ENCODE data around the gene SHQ1. TPM values are rescaled to one million over a fixed set of nuclear protein-coding genes. Genes with fewer than 3 reads are reported as not detected.

Gene SHQ1
- 11.5 and 22.3 TPM in 2 replicates for total RNA-seq (2014; rRNA removed; shearing (Covaris generic); ENCODE audit: low replicate concordance)

DNA sequence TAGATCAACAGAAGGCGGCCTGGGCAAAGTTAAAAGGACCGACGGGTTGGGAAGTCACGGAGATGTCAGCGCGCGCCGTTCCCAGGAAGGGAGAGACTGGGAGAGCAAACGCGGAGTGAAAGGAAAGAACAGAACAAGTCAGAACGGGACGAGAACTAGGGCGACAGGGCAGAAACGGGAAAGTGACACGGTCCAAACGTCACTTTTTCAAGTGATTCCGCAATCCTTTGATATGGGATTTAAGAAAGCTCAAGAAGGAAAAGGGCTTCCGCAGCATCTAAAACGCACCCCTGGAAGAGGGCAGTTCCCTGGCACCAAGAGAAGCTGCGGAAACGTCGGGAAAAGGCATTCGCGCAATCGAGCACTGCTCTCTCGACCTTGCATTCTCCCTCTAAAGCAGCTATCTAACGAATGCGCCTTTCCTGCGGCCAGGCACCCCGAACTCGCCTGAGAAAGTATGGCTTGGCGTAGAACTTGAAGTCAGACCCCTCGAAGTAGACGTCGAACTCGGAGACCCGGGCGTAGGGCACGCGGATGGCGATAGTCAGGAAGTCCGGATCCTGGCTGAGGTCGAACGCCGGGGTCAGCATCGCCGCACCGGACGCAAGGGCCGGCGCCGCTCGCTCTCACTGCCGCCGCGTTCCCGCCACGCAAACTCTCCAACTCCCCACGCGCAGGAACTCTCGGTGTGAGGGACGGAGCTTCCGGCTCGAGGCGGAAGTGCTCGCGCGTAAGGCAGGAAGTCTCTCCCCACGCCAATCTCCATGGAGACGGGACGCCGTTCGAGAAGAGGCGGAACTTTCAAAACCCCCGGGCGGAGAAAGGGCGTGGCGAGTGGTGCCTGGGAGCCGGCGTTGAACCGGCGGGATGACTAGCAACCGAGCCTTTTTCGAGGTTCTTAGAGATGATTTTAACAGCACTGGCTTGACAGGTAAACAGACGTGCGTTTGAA is at the start of gene SHQ1:
SHQ1 (minus strand) TSS at position 695 of the 952 bp plus-strand sequence; CDS start at position 590, 105 bp downstream.
- no peak within 1 kb of the TSS for H3K27ac ChIP-seq (ENCODE audit: low read length)
- H3K9ac ChIP-seq (ENCODE audit: low read length): peak within 1 kb of the TSS; percentile 76
- peaks cover 42% of the 10 kb centered on the region for H3K4me1 ChIP-seq (ENCODE audit: low read length)
- H3K4me2 ChIP-seq (ENCODE audit: low read depth, low read length, poor library complexity, severe bottlenecking): peak within 1 kb of the TSS; percentile 88
- H3K4me3 ChIP-seq (ENCODE audit: low read length): peak within 1 kb of the TSS; percentile 74
- H3K79me2 ChIP-seq (ENCODE audit: low read length): peaks cover 51% of the 10 kb centered on the region
- peaks cover 4% of the 10 kb centered on the region; the same call in 1 of the 2 replicates for H3K36me3 ChIP-seq (ENCODE audit: insufficient read depth, low read length)
- DNase-seq: peak; percentile 98
- peak within 1 kb of the TSS; percentile 72 for H2AFZ ChIP-seq (ENCODE audit: low read length)
- H3K27me3 ChIP-seq (ENCODE audit: low read length): no peaks in the 10 kb centered on the region
- no peaks in the 10 kb centered on the region for H3K9me3 ChIP-seq (ENCODE audit: low read length)
- no peaks in the 10 kb centered on the region for H4K20me1 ChIP-seq (ENCODE audit: insufficient read depth, low read depth, low read length)
- H3K9me2 ChIP-seq (replicated peaks; ENCODE audit: insufficient read depth, low read length): no peaks in the 10 kb centered on the region

DNA sequence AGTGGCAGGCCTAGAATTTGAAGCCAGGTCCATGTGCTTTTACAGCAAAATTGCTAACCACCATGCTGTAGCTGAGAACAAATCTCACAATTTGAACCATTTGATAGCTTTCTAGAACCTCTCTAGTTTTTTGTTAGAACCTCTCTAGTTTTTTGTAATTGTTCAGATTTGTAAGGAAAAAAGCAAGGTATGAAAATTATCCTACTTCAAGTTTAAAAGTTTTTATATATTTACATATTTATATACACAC is 49.4 kb upstream of the SHQ1 start:
- H3K9ac ChIP-seq (ENCODE audit: low read length): no peak overlapping the region
- no peaks in the 10 kb centered on the region for H3K79me2 ChIP-seq (ENCODE audit: low read length)
- no peak overlapping the region for H3K27ac ChIP-seq (ENCODE audit: low read length)
- H3K9me2 ChIP-seq (replicated peaks; ENCODE audit: insufficient read depth, low read length): no peaks in the 10 kb centered on the region
- H4K20me1 ChIP-seq (ENCODE audit: insufficient read depth, low read depth, low read length): no peaks in the 10 kb centered on the region
- no peaks in the 10 kb centered on the region for H3K27me3 ChIP-seq (ENCODE audit: low read length)
- H3K9me3 ChIP-seq (ENCODE audit: low read length): no peaks in the 10 kb centered on the region
- peaks cover 7% of the 10 kb centered on the region for H3K4me1 ChIP-seq (ENCODE audit: low read length)
- H3K4me2 ChIP-seq (ENCODE audit: low read depth, low read length, poor library complexity, severe bottlenecking): no peak overlapping the region
- no peak for DNase-seq
- no peak overlapping the region for H2AFZ ChIP-seq (ENCODE audit: low read length)
- H3K36me3 ChIP-seq (ENCODE audit: insufficient read depth, low read length): no peaks in the 10 kb centered on the region
- H3K4me3 ChIP-seq (ENCODE audit: low read length): no peak overlapping the region

DNA sequence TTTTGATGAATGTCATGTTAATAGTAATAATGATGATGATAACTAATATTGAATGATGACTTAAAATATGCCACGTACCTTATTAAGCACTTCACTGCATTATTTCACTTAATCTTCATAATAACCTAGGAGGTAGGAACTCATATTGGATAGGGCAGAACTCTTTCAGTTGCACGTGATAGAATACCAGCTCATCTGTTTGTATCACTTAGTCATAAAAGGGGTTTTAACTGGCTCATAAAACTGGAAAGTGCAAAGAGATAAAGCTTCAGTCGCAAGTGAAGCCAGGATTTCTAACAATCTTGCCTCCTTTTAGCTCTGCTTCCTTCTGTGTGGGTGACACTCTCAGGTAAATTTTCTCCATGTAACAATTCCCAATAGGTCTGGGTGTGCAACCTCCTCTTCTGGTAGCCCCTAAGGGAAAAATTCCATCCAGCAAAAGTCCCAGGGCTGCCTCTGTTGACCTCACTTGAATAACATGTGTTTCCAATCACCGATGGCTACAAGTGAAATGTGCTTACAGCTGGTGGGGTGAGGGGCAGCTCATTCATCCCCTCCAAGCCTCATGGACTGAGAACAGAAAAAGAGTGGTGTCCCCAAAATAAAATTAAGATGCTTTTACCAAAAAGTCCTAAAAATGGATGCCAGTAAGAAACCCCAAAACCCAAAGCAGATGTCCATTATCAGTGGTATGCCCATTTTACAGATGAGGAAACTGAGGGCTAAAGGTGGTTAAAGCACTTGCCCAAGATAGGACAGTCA is 48.9 kb upstream of the SHQ1 start:
- Histone ChIP-seq H2AFZ (ENCODE audit: low read length) (no peak overlapping the region), H3K36me3 (ENCODE audit: insufficient read depth, low read length) (no peaks in the 10 kb centered on the region), H3K9ac (ENCODE audit: low read length) (no peak overlapping the region), H3K27ac (ENCODE audit: low read length) (no peak overlapping the region), H4K20me1 (ENCODE audit: insufficient read depth, low read depth, low read length) (no peaks in the 10 kb centered on the region), H3K9me2 (replicated peaks; ENCODE audit: insufficient read depth, low read length) (no peaks in the 10 kb centered on the region), H3K9me3 (ENCODE audit: low read length) (no peaks in the 10 kb centered on the region), H3K4me2 (ENCODE audit: low read depth, low read length, poor library complexity, severe bottlenecking) (no peak overlapping the region), H3K4me3 (ENCODE audit: low read length) (no peak overlapping the region), H3K79me2 (ENCODE audit: low read length) (no peaks in the 10 kb centered on the region), H3K27me3 (ENCODE audit: low read length) (no peaks in the 10 kb centered on the region), H3K4me1 (ENCODE audit: low read length) (peaks cover 7% of the 10 kb centered on the region)
- DNase-seq: no peak

DNA sequence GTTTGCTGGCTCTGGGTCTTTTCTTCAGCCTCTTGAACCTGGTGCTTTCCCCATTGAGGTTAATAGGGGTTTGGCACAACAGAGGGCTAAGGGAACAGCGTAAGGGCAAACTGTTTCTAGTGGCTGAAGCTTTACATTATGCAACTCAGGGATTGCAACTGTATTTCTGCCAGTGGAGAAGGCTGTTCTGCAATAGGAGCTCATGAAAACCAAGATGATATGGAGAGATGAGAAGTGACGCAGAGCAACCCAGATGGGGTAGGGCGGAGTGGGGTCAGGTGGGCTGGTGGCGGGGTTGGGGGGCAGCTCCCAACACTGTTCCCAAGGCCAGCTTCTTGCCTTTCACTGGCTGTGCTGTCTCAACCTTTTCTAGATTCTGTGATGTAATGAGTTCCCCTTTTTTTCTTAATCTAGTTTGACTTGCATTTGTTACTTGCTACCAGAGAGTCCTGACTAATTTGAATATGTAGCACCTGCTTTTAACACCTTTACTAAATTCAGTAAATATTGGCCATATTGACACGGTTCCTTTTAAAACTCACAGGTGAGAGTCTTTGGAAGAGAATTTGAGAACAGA is 46.8 kb upstream of the SHQ1 start:
- Histone ChIP-seq H3K9me2 (replicated peaks; ENCODE audit: insufficient read depth, low read length) (no peaks in the 10 kb centered on the region), H2AFZ (ENCODE audit: low read length) (no peak overlapping the region), H3K27me3 (ENCODE audit: low read length) (no peaks in the 10 kb centered on the region), H3K27ac (ENCODE audit: low read length) (no peak overlapping the region), H3K9me3 (ENCODE audit: low read length) (no peaks in the 10 kb centered on the region), H4K20me1 (ENCODE audit: insufficient read depth, low read depth, low read length) (no peaks in the 10 kb centered on the region), H3K4me1 (ENCODE audit: low read length) (peaks cover 7% of the 10 kb centered on the region), H3K36me3 (ENCODE audit: insufficient read depth, low read length) (no peaks in the 10 kb centered on the region), H3K9ac (ENCODE audit: low read length) (no peak overlapping the region), H3K4me3 (ENCODE audit: low read length) (no peak overlapping the region), H3K4me2 (ENCODE audit: low read depth, low read length, poor library complexity, severe bottlenecking) (no peak overlapping the region), H3K79me2 (ENCODE audit: low read length) (no peaks in the 10 kb centered on the region)
- no peak for DNase-seq

DNA sequence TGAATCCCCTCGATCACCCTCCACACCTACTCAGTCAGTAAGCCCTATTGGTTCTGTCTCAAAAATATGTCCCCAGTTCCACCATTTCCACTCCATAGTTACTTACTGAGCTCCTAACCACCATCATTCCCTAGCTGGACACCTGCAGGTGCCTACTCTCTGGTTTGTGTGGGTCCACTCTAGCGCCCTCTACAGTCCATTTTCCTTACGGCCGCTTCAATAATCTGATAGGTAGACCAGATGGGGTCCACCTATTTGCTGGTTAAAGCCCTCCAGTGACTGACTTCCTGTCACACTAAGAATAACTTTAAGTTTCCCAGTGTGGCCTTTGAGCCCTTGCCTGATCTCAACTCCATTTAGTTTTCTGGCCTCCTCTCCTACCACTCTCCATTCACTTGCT is 44.6 kb upstream of the SHQ1 start:
- Histone ChIP-seq H3K4me2 (ENCODE audit: low read depth, low read length, poor library complexity, severe bottlenecking) (no peak overlapping the region), H3K79me2 (ENCODE audit: low read length) (no peaks in the 10 kb centered on the region), H3K27me3 (ENCODE audit: low read length) (no peaks in the 10 kb centered on the region), H4K20me1 (ENCODE audit: insufficient read depth, low read depth, low read length) (no peaks in the 10 kb centered on the region), H3K36me3 (ENCODE audit: insufficient read depth, low read length) (no peaks in the 10 kb centered on the region), H3K4me1 (ENCODE audit: low read length) (peaks cover 10% of the 10 kb centered on the region), H3K9me2 (replicated peaks; ENCODE audit: insufficient read depth, low read length) (no peaks in the 10 kb centered on the region), H2AFZ (ENCODE audit: low read length) (no peak overlapping the region), H3K9me3 (ENCODE audit: low read length) (no peaks in the 10 kb centered on the region), H3K9ac (ENCODE audit: low read length) (no peak overlapping the region), H3K4me3 (ENCODE audit: low read length) (no peak overlapping the region), H3K27ac (ENCODE audit: low read length) (no peak overlapping the region)
- DNase-seq: peak; percentile 80

DNA sequence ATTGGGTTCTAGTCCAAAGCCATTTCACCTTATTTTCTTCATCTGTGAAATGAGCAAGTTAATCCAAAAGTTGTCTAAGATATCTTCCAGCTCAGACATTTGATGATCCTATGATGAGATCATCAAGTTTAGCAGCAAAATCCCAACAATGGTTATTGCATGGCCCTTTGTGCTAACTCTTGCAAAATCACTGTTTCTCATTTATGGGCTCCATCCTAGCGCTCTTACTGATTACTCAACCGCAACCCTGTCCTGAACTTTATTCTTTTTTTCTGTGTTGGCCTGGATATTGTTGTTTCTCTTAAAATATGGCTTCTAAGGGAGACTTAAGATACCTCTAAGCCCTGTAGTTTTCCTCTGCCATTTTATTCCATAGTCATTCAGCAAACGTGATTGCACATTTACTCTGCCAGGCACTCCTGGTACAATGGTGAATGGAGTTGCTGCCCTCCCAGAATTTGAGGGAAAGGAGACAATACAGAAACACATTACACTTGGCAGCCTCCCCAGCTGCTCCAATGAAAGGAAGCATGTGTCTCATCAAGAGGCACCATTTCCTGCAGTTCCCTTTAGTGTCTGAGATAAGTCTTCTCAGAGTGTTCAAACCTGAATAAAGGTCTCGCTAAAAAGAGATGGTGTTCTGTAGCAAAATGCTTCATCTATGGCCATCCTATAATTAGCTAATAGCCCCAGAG is 44.0 kb upstream of the SHQ1 start:
- Histone ChIP-seq H3K36me3 (ENCODE audit: insufficient read depth, low read length) (no peaks in the 10 kb centered on the region), H3K27me3 (ENCODE audit: low read length) (0 out of 2 replicates have a peak, but pooled peaks cover 3% of the 10 kb centered on the region), H3K4me2 (ENCODE audit: low read depth, low read length, poor library complexity, severe bottlenecking) (no peak overlapping the region)

DNA sequence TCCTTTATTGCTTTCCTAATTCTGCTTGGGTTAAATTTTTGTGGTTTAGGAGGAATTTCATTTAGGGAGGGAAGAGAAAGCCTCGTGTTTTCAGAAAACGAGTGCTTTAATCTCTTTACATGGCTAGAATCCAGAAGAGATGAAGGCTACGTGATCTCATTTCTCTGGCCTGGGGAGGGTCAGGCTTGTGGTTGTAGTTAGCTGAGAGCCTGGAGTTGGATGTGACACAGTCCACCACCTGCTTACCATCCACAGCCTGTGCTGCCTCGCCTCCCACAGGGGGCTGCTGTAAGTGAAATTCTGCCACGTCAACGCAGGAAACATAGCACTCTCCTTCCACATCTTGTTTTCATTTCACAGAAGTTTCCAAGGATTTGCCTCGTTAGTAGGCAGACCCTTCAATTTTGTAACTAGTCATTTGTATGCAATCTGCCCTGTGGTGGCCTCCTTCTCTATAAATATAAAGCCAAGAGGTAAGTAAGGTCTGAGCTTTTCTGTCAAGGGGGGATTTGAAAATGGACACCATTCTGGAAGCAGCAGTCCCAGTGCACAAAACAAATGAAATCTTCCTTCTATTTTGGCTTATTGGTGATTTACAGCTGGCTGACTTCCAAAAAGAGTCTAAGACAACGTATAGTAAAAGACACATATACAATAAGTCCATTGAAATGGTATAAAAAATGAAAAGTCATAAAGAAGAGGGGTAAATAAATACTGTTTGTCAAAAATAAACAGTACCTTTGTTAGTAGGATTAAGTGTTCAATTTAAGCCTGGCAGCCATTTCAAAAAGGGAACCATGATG is 43.0 kb upstream of the SHQ1 start:
- Histone ChIP-seq H3K79me2 (ENCODE audit: low read length) (no peaks in the 10 kb centered on the region), H2AFZ (ENCODE audit: low read length) (no peak overlapping the region), H4K20me1 (ENCODE audit: insufficient read depth, low read depth, low read length) (no peaks in the 10 kb centered on the region), H3K4me1 (ENCODE audit: low read length) (peaks cover 16% of the 10 kb centered on the region), H3K9me3 (ENCODE audit: low read length) (no peaks in the 10 kb centered on the region), H3K4me2 (ENCODE audit: low read depth, low read length, poor library complexity, severe bottlenecking) (no peak overlapping the region), H3K9ac (ENCODE audit: low read length) (no peak overlapping the region), H3K27ac (ENCODE audit: low read length) (no peak overlapping the region), H3K9me2 (replicated peaks; ENCODE audit: insufficient read depth, low read length) (no peaks in the 10 kb centered on the region), H3K4me3 (ENCODE audit: low read length) (no peak overlapping the region), H3K27me3 (ENCODE audit: low read length) (0 out of 2 replicates have a peak, but pooled peaks cover 3% of the 10 kb centered on the region), H3K36me3 (ENCODE audit: insufficient read depth, low read length) (no peaks in the 10 kb centered on the region)
- no peak for DNase-seq

More for the DNA sequence above, 44.0 kb upstream of the SHQ1 start:
- Histone ChIP-seq H3K9me3 (ENCODE audit: low read length) (no peaks in the 10 kb centered on the region), H4K20me1 (ENCODE audit: insufficient read depth, low read depth, low read length) (no peaks in the 10 kb centered on the region), H3K4me1 (ENCODE audit: low read length) (peaks cover 15% of the 10 kb centered on the region), H3K4me3 (ENCODE audit: low read length) (no peak overlapping the region), H2AFZ (ENCODE audit: low read length) (no peak overlapping the region), H3K9ac (ENCODE audit: low read length) (no peak overlapping the region), H3K27ac (ENCODE audit: low read length) (no peak overlapping the region), H3K79me2 (ENCODE audit: low read length) (no peaks in the 10 kb centered on the region), H3K9me2 (replicated peaks; ENCODE audit: insufficient read depth, low read length) (no peaks in the 10 kb centered on the region)
- no peak for DNase-seq
